Left forelimb (tissue), 1 donor: ENCODE measurements around the gene LTBP2.
A peak's percentile ranks its signal among the peaks of the same experiment; 100 is the strongest.

Experiments used
- DNase-seq: peaks from one replicate; pipeline ENCODE4 v3.0.0-alpha.2; 2018; ENCODE audit warnings: low spot score

Gene LTBP2

DNA sequence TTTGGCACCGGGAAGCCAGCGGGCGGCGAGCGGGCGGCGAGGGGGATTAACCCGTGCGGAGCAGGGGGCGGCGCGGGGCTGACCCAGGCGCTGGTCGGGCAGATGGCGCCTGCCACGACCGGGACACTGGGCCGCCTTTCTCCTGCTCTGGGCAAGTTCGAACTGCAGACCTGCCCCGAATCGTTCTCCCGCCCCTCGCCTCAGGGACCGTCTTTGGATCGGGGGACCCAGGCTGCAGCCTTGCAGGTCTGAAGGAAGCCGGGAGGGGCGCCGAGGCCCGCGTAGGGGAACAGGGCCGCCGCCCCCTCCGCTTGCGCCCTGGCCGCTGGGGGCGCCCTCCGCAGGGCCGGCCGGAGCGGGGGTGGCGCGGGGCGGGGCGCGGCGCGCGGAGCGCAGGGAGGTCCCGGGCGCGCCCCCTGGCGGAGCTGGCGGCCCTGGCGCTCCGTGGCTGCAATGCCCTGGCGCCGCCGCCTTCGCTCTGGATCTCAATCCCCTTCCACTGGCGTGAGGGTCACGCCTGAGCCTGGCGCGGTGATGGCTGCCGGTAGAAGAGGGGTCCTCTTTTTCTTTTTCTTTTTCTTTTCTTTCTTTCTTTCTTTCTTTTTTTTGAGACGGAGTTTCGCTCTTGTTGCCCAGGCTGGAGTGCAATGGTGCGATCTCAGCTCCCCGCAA, 449 bp upstream of the LTBP2 start:
- peak; percentile 85 for DNase-seq

DNA sequence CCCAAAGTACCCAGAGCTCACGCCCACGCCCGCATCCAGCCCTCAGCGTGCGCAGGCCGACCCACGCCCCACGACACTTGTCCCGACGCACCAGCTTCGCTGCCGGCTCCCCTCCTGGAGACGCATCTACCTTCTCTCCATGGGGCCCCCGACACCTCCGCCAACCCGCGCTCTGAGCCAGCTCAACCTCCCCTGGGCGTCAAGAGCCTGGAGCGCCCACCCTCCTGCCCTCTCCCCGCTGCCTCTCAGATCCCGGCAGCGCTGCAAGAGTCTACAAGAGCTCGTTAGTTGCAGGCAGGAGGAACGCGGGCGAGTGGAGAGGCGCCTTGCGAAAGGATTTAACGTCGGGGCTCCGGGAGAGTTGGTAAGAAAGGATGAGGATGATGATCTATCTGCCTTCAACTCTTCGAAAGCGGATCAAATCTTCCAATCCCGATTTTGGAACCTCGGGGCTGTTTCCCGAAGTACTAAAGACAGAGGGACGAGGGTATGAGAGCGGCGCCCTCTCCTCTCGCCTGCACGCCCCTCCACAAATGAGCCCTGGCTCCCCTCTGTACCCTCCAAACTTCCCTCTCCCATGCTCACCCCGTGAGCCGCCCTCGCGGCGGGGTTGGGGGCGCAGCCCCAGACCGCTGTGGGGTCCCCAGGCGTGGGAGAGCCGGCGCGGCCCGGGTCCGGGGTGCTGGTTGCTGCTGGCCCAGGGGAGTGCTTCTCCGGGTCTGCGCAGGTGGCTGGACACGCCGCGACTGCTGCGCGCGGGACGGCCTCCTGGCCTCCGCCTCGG, 979 bp downstream of the LTBP2 start:
- DNase-seq = no peak

DNA sequence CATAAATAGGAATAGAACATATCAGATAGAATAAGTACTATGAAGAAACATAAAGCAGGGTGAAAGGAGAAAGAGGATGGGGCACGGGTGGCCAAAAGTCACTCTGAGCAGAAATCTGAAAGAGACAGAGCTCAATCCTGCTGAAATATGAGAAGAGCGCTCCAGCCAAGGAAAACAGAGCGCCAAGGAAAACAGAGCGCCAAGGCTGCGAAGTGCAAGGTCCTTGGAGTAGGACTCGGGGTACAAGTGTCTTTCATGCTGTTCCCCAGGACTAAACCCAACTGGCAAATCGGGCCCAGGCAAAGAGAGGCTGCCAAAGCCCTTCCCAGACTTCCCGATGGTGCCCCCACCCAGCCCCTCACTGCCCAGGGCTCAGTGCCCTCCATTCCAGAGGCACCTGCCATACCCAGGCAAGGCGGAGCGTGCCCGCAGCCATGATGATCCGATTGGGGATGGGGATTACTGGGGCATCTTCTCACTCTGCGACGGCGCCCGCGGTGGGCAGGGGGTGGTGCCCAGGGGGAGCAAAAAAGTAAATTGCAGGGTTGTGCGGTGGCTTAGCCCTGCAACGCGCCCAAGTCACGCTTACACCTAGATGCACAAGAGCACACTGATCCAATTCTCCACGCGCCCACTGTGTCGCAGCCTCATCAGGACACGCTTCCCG, 1.7 kb downstream of the LTBP2 start:
- DNase-seq = no peak

DNA sequence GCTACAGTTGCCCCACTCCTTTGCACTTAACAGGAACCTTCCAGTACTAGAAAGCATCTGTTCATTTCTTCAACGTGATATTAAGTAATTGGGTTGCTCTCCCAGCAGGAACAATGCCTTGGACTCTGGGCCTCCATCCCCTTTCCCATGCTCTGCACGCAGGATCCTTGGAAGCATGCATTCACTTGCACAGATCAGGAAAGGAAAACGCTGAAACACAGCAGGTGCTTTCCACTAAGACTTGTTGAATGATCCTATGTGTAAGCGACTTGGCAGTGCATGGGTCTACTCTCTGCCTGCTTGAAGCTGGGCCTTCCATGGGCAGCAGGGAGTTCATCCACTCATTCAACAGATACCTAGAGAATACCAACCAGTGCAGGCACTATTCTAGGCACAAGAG, 2.3 kb downstream of the LTBP2 start:
- DNase-seq = no peak

DNA sequence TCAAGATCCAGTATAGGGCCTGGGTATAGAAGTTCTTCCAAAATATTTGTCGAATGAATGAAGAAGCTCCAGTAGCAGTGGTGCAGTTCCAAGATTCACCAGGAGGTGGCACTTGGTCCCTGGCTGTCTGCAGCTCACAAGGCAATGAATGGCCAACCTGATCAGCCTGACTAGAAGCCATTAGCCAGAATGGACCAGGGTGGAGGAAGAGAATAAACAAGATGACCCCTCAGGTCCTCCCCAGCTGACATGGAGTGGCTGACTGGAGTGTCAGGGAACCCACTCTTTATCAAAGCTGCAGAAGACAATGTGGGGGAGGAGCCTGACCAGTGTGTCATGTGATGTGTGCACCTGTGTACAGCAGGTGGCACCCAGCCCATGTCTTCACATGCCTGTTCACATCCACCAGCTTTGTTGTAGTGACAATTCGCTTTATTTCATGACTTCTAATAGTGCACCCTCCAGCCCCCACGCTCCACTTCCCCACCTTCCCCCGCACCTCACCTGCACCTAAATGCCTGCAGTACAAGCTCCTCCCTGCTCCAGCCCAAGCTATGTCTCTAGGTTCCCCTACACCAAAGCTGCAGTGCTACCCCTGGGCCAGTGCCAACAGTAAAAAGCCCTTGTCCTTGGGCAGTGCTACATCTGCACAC, 3.0 kb downstream of the LTBP2 start:
- peak; percentile 87 for DNase-seq

DNA sequence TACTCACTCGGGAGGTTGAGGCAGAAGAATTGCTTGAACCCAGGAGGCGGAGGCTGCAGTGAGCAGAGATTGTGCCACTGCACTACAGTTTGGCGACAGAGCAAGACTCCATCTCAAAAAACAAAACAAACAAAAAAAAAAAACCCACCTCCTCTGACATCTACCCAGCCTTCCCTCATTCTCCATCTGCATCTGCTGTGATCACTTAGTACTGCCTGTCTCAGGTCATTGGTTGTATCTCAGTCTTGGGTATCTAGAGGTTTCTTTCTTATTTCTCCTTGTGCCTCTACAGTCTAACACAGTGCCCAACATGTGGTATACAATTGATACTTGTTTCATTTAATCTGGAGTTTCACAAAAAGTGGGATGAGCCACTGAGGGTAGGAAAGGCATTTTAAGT, 5.3 kb downstream of the LTBP2 start:
- no peak for DNase-seq

DNA sequence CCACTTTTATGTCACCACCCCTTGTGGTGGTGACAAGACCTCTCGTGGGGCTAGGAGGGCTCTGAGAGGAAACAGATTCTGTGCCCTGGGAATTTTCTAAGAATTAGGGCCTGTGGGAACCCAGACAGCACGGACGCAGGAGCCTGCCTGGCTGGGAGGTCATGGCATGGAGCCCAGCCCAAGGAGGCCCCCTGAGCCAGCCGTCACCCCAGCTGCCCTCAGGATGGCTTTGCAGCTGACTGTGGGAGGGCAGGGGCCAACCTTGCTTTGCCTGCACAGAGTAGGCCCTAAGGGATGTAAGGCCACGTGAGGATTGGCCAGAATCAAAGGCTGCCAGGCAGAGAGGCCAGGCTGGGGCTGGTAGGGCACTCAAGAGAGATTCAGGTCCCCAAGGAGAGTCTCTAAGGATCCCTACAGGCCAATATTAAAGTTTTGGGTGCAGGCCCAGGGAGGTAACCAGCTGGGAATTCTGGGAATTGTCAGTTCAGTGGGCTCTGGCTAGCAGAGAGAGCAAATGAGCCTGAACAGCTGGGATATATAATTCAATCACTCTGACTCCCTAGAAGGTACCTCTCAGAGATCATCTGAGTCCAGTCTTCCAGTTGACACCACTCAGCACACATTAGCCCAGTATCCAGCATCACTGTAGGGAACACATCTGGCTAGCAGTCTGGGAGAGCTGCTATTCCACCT, 6.4 kb downstream of the LTBP2 start:
- no peak for DNase-seq

DNA sequence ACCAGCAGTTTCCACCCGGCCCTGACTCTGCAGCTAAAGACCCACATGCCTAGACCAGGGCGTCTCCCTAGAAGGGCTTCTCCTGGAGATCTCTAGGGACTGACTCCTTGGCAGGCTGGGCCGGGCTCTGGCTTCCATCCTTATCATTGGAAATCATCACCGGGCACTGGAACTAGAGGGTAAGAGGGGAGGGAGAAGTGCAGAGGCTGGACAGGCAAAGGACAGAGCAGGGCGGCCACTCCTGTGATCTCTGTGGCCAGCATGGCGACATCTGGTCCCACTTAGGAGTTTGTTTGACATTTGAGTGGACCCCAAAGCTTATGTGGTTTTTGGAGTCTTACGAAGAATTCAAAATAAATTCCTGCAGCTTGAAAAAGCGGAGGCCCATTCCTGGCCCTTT, 7.1 kb downstream of the LTBP2 start:
- no peak for DNase-seq

DNA sequence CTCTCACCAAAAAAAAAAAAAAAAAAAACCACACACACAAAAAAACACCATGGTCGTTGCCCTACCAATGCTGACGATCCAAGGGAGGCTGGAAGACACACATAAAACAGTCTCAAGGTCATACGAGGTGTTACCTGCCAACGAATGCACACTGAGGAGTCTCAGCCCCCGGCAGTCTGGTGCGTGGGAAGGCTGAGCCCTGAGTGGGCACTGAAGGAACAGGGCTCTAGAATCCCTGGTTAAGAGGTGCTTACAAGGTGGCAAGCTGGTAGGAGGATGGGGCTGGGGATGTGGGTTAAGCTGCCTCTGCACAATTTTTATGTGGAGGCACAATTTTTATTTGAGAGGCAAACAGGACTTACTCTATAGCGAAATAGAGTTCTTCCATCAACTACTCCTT, 7.9 kb downstream of the LTBP2 start:
- no peak for DNase-seq

DNA sequence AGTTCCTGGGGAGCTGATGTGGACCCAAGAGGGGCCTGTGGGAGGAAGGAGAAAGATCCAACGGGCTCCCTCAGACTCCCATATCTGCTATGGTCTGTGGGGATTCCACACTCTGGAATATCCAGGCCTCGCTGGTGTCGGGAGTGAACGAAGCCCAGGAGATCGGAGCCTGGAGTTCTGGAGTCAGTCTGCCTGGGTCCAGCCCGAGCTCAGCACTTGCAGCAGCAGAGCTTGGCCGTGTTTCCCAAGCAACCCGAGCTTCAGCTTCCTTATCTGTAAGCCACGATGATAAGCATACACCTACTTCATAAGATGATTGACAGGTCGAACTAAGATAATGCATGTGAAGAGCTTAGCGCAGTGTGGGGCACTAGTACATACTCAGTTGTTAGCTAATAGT, 10.1 kb downstream of the LTBP2 start:
- DNase-seq = no peak

DNA sequence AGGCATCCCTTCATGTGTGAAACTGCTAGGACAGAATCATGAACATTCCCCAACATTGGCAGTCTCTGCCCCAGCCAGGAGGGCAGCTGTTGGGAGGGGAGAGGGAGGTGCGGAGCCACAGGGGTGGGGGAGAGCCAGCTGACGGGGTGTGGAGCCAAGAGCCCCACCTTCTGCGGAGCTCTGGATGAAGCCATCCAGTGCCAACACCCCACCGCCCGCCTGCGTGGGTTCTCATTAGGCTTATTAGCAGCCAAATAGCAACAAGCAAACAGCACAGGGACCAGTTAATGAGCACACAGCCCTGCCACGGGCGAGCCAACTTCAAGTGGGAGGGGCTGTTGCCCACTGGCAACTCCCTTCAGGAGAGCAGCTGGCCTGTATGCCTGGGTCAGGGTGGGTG, 12.1 kb downstream of the LTBP2 start:
- no peak for DNase-seq

DNA sequence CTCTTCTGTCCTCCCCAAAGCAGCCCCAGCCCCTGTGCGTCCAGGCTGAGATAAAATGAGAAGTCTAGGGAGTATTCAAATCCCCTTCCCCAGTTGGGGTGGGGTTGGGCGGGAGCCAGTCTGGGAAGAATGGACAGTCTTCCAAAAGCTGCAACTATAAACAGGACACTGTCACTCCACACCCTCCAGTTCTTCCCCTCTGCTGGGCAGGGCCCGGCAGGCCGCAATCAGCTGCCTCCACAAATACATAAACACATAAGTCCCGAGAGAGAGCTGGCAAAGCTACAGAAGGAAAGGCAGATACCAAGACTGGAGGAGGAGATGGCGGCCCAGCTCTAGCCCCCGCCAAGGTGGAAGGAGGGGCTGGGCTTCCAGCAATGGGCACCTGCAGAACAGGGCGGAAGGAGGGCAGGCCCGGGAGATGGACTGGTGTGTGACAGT, 12.7 kb downstream of the LTBP2 start:
- no peak for DNase-seq

DNA sequence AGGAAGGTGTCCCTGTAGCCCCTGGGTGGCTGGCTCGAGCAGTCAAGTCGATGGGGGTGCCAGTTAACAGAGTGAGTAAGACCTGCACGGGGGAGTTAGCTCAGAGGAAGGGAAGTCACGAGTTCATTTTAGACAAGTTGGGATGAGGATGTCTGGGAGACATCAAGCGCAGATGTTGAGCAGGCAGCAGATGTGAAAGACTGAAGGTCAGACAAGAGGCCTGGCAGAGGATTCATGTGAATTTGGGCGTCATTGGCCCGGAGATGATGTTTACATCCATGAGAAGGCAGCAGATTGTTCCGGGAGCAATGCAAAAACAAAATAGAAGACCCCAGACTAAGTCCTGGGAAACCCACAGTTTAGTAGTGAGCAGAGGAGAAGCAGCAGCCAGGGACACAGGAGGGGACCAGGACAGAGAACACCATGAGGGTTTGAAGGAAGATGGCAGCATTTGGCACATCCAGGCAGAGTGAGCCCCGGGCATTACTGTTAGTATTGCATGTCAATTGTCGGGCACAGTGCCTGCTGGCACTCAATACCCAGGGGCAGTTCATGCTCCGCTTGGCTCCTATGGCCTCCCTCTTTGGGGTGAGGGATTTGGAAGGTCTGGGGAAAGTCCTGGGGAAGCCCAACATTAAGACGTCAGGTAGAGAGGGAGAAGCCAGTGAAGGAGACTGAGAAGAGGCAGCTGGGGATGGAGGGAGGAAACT, 15.1 kb downstream of the LTBP2 start:
- DNase-seq = no peak

DNA sequence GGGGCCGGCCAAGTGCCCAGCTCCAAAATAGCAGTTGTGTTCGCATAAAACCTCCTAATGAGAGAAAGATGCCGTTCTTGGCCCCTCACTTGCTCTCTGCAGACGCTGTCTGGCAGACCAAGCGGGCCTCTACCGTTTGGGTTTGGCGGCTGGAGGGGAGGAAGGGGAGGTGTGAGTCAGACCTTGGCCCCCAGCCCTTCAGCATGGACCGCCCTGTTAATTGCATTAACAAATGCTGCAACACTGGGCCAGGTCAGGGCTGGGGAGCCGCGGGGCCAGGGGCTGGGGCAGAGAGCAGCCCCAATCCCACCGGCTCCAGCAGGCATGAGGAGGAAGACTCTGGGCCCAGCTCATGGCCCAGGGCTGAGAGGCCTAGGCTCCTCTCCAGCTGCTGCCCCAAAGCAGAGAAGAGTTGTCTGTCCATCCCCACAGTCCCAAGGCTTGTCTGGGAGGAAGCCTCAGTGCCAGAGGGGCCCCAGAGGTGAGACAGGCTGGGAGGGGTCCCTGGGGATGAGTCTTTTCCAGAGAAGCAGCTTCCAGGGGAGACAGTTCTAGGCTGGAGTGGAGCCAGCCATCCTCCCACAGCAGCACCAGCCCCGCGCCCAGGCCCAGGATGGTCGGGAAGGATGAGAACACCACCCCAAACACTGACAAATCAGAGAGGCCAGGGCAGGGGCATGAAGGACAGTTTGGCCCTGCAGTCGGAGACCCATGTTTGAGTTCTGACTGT, 16.9 kb downstream of the LTBP2 start:
- peak; percentile 89 for DNase-seq

DNA sequence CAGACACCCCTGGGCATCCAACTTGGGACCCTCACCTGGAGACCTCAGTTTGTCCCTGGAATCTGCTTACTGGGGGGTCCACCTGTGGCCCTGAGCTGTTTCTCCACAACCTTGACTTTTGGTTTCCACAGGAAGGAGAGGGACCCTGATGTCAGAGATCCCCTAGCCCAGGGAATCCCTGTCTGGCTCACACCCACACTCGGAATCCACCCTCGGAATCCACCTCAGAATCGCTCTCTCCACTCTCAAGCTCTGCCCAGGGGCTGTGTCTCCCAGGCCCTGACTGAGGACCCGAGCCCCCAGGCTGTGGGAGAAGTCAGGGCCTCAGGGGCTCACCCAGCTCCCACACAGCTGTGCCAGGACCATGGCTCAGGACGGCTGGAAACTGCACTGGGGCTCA, 17.4 kb downstream of the LTBP2 start:
- no peak for DNase-seq

DNA sequence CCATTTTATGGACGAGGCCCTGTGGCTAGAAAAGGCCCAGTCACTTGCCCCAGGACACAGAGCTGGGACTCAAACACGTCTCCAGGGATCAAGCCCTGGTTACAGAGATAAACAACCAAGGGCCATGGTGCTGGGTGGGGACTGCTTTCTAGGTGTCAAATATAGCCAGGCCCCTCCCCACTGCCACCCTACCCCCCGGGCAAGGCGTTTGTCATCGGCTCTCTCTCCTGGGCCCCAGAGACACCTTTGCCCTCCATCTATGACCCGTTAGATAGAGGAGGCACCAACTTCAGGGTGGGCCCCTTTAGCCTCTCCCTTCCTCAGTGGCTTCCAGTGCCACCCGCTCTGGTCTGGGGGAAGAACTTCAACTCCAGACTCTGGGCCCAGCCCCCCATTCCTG, 18.0 kb downstream of the LTBP2 start:
- no peak for DNase-seq

DNA sequence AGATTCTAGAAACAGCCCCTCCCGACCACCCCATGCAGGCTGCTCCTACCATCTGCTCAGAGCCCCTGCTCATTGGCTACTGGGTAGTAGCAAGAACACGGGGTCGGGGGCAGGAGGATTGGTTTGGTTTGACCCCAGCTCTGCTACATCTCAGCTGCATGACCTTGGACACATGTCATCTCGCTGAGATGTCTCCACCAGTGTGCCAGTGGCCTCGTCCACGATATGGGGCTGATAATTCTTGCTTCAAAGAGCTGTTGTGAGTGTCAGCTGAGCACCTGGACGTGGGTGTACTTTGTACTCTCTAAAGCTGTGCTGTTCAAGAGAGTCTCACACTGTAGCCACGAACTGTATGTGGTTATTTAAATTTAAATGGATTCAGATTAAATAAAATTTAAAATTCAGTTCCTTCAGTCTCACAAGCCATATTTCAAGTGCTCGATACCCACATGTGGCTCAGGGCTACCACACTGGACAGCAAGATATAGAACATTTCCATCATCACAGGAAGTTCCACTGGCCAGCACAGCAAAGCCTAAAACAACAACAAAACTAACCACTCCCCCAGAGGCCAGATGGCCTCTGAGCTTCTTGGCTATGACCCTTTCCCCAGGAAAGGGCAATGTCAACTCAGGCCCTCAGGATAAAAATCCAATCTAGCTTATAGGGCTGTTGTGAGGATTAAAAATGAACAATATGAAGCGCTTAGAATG, 18.6 kb downstream of the LTBP2 start:
- no peak for DNase-seq

DNA sequence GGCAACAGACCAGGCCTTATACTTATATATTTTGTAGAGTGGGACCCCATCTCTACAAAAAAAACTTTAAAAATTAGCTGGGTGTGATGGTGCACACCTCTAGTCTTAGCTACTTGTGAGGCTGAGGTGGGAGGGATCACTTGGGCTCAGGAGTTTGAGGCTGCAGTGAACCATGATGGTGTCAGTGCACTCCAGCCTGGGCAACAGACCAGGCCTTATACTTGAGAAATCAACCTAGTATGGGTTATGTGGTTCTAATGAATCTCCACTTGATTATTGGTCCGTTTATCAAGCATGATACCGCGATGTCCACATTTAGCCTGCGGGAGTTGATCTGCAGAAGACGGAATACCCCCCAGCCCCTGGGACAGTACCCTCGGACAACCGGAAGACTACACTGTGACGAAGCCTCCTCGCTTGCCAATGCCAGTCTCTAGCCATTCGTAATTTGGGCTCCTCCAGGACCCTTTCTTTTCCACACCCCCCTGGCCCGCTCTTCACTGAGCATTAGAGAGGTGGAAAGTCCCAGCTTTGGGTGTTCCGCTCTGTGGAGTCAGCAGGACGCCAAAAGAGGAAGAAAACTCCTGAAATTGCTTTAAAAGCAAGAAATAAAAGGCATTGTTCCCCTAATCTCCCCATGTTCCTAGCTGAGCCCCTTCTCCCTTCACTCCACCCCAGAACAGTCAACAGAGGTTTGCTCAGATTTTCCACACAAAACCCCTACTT, 19.4 kb downstream of the LTBP2 start:
- DNase-seq = no peak

DNA sequence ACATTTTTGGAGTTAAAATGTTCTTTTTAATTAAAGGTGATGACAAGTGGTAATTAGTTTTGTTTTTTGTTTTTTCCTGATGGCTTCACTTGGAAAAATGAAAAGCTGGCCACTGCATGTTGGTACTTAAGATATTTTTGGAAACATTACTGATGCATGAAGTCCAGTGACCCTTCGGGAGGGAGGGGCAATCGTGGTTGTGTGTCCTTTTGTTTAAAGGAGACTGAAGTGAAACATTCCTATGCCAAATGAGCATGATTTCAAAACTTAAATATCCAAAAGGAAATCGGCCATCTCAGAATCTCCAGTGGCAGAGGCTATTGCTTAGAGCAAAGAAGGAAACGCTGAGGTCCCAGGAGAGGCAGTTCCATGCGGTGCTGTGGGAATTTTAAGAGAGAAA, 20.1 kb downstream of the LTBP2 start:
- no peak for DNase-seq
